Astrocyte of the spinal cord (primary cell): ENCODE measurements around the gene CRB1.

Experiments used
- DNase-seq: peaks from one replicate; pipeline ENCODE4 v3.0.0; 2011; ENCODE audit warnings: low read depth, low spot score
- H3K4me3 ChIP-seq: 2 replicates; pipeline ENCODE4 v1.5.1; 2011; ENCODE audit warnings: low read depth, mild to moderate bottlenecking, low read length, moderate library complexity
- in situ Hi-C: cut with HindIII; loops from 2 replicates; pipeline ENCODE4 v1.10.0; 2017; ENCODE audit warnings: low sequenced_read_pairs
- TF ChIP-seq, protein P1 (sequence below): IDR thresholded peaks from 2 replicates; pipeline ENCODE4 v1.5.1; 2012; ENCODE audit warnings: low read depth, mild to moderate bottlenecking, low read length, inconsistent platforms

CRB1 gene

GRCh38 chr1:197287863-197288262, 19.8 kb downstream of the CRB1 start:
- H3K4me3 ChIP-seq = no peak overlapping the region
- TF ChIP-seq, protein P1, sequence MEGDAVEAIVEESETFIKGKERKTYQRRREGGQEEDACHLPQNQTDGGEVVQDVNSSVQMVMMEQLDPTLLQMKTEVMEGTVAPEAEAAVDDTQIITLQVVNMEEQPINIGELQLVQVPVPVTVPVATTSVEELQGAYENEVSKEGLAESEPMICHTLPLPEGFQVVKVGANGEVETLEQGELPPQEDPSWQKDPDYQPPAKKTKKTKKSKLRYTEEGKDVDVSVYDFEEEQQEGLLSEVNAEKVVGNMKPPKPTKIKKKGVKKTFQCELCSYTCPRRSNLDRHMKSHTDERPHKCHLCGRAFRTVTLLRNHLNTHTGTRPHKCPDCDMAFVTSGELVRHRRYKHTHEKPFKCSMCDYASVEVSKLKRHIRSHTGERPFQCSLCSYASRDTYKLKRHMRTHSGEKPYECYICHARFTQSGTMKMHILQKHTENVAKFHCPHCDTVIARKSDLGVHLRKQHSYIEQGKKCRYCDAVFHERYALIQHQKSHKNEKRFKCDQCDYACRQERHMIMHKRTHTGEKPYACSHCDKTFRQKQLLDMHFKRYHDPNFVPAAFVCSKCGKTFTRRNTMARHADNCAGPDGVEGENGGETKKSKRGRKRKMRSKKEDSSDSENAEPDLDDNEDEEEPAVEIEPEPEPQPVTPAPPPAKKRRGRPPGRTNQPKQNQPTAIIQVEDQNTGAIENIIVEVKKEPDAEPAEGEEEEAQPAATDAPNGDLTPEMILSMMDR = no peak
- in situ Hi-C loops = no loop called here
- no peak for DNase-seq

GRCh38 chr1:197302775-197303174, 34.7 kb downstream of the CRB1 start:
- DNase-seq = peak; percentile 67
- H3K4me3 ChIP-seq = no peak overlapping the region
- TF ChIP-seq, protein P1 = no peak
- in situ Hi-C loops = no loop called here

DNA sequence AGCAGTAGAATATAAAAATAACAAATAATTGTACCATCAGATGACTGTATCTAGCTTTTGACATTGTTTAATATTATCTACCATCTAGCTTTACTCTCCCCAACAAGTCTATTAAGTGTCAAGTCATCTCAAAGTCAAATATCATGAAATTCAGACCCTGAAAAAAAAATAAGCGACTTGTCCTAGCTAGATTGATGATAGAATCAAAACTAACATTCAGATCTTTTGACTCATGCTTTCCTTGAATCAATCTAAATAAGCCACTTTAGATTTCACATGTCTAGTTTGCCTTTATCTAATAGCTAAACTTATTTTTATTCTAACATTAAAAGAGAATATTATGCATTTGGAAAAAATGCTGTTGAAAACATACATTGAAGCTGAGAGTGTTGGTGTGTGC, 35.4 kb downstream of the CRB1 start:
- TF ChIP-seq, protein P1 = no peak
- H3K4me3 ChIP-seq = no peak overlapping the region
- no peak for DNase-seq
- in situ Hi-C loops = no loop called here

GRCh38 chr1:197304638-197305200, 36.7 kb downstream of the CRB1 start:
- DNase-seq = peak; percentile 10
- TF ChIP-seq, protein P1 = no peak
- in situ Hi-C loops = no loop called here
- H3K4me3 ChIP-seq = no peak overlapping the region

GRCh38 chr1:197305925-197306324, 37.9 kb downstream of the CRB1 start:
- TF ChIP-seq, protein P1 = no peak

GRCh38 chr1:197306381-197307062, 38.5 kb downstream of the CRB1 start:
- TF ChIP-seq, protein P1 = no peak
- DNase-seq = no peak
- in situ Hi-C loops = no loop called here
- H3K4me3 ChIP-seq = no peak overlapping the region

More at GRCh38 chr1:197305925-197306324, 37.9 kb downstream of the CRB1 start:
- in situ Hi-C loops = no loop called here
- H3K4me3 ChIP-seq = no peak overlapping the region
- no peak for DNase-seq
